CD4-positive, alpha-beta memory T cell (primary cell): ENCODE data around the gene SPOUT1. TPM values are rescaled to one million over a fixed set of nuclear protein-coding genes. Genes with fewer than 3 reads are reported as not detected.

Experiments
- CTCF ChIA-PET: fragments of 350-600 bp; sonication (Branson Sonifier 250); formaldehyde crosslinking; loops from one replicate; lab custom pipeline; 2021; ENCODE audit warnings: inconsistent platforms; ENCODE audit not compliant: partially characterized antibody; lab: Charles Lee
- POLR2A ChIA-PET: fragments of 350-600 bp; sonication (Branson Sonifier 250); formaldehyde crosslinking; loops from one replicate; lab custom pipeline; 2021; ENCODE audit not compliant: partially characterized antibody; lab: Charles Lee
- DNase-seq, 5 donors: peaks; one replicate each; pipeline versions ENCODE4 v3.0.0 to v3.0.0-alpha.2; 2020 to 2022; ENCODE audit warnings: mixed read lengths in 1 of 5
- H3K27ac ChIP-seq: one replicate; pipeline ENCODE4 v1.7.0; 2013; ENCODE audit warnings: low read depth, low read length
- H3K27me3 ChIP-seq: 2 replicates; pipeline ENCODE4 v1.7.0; 2013; ENCODE audit warnings: mild to moderate bottlenecking, low read length, moderate library complexity; ENCODE audit not compliant: insufficient read depth
- H3K36me3 ChIP-seq: 2 replicates; pipeline ENCODE4 v1.7.0; 2013; ENCODE audit warnings: mild to moderate bottlenecking, low read length, moderate library complexity; ENCODE audit not compliant: insufficient read depth
- H3K4me1 ChIP-seq: 2 replicates; pipeline ENCODE4 v1.7.0; 2013; ENCODE audit warnings: mild to moderate bottlenecking, low read length, moderate library complexity; ENCODE audit not compliant: insufficient read depth
- H3K4me3 ChIP-seq, 2 donors: one replicate each; pipeline ENCODE4 v1.7.0; 2013; ENCODE audit warnings: low read length in 2 of 2, mild to moderate bottlenecking in 1 of 2
- H3K9me3 ChIP-seq, 2 donors: one replicate each; pipeline ENCODE4 v1.7.0; 2013; ENCODE audit warnings: low read length in 2 of 2, control low read depth in 1 of 2; ENCODE audit not compliant: control insufficient read depth in 1 of 2
- H3K27ac Mint-ChIP-seq, 7 donors: one replicate each; pipeline ENCODE4 v1.8.0; 2020 to 2021; ENCODE audit warnings: mixed read lengths in 7 of 7, mild to moderate bottlenecking in 6 of 7, inconsistent platforms in 3 of 7, moderate library complexity in 3 of 7
- H3K27me3 Mint-ChIP-seq, 2 donors: one replicate each; pipeline ENCODE4 v1.8.0; 2020 to 2021; ENCODE audit warnings: mixed read lengths in 2 of 2
- H3K36me3 Mint-ChIP-seq, 2 donors: one replicate each; pipeline ENCODE4 v1.8.0; 2020 to 2021; ENCODE audit warnings: mixed read lengths in 2 of 2, inconsistent platforms in 1 of 2, mild to moderate bottlenecking in 1 of 2
- H3K4me1 Mint-ChIP-seq, 4 donors: one replicate each; pipeline ENCODE4 v1.8.0; 2020 to 2021; ENCODE audit warnings: mixed read lengths in 4 of 4, mild to moderate bottlenecking in 1 of 4
- H3K4me3 Mint-ChIP-seq, 8 donors: one replicate each; pipeline ENCODE4 v1.8.0; 2020 to 2021; ENCODE audit warnings: mixed read lengths in 8 of 8, mild to moderate bottlenecking in 7 of 8, moderate library complexity in 6 of 8, inconsistent platforms in 3 of 8
- H3K9me3 Mint-ChIP-seq, 8 donors: one replicate each; pipeline ENCODE4 v1.8.0; 2020 to 2021; ENCODE audit warnings: mixed read lengths in 8 of 8, mild to moderate bottlenecking in 5 of 8, inconsistent platforms in 3 of 8, moderate library complexity in 1 of 8
- intact Hi-C: fragments of 100-400 bp; cut with micrococcal nuclease; formaldehyde crosslinking; loops from one replicate; pipeline ENCODE4 v1.15.1; 2023
- polyA plus RNA-seq, 2 donors: library from polyadenylated mRNA; unstranded; fragments of 300-500 nt; fragmentation: Illumina TruSeq; gene quantifications; one replicate each; pipeline ENCODE4 v1.2.3, GENCODE V29; 2021
- total RNA-seq, 2 experiments: library from RNA; stranded (reverse); gene quantifications; one replicate each; pipeline ENCODE4 v1.2.3, GENCODE V29; 2021

SPOUT1 gene
- total and polyA plus RNA-seq, 4 experiments from 2014 or later: 74.4 to 91.1 (median 82.6) TPM

DNA sequence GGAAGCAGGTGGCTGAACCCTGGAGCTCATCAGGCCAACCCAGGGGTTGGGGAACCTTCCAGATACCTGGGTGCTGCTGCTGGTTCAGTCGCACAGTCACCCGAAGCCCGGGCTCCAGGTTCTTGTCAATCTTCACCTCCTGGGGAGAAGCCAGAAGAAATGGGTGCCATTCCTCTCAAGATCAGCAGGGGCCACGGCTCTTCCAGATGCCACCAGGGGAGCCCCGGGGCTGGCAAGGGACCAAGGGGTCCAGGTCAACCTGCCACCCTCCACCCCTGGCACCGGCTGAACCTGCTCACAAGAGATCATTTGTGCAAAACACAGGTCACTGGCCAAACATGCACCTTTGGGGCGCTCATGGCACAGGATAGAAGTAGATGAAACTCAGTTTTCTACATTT, 4.7 kb downstream of the SPOUT1 start:
- Histone ChIP-seq H3K9me3 (no peaks in the 10 kb centered on the region), H3K36me3 (peaks cover 39% of the 10 kb centered on the region), H3K4me3 (no peak overlapping the region), H3K27me3 (no peaks in the 10 kb centered on the region), H3K4me1 (peaks cover 23% of the 10 kb centered on the region), H3K27ac (no peak overlapping the region)
- H3K4me3 Mint-ChIP-seq: no peak overlapping the region
- intact Hi-C loops: loop anchor here (5.0 kb wide), 1 partner anchor 38 kb away; the partner anchor contains the start of gene TBC1D13
- H3K27me3 Mint-ChIP-seq: no peaks in the 10 kb centered on the region
- peak overlapping the region in 1 of 7 donors; percentile 24 for H3K27ac Mint-ChIP-seq
- H3K36me3 Mint-ChIP-seq: peaks cover 11 to 47% of the 10 kb centered on the region in 2 donors
- no peaks in the 10 kb centered on the region for H3K9me3 Mint-ChIP-seq
- no peak for DNase-seq
- ChIA-PET POLR2A (no interaction called here), CTCF (no interaction called here)
- H3K4me1 Mint-ChIP-seq: peaks cover 7 to 48% (median 14%) of the 10 kb centered on the region in 4 donors

GRCh38 chr9:128823903-128824406, 5.6 kb downstream of the SPOUT1 start:
- Histone ChIP-seq H3K27ac (no peak overlapping the region), H3K36me3 (peaks cover 39% of the 10 kb centered on the region), H3K4me1 (peaks cover 28% of the 10 kb centered on the region), H3K4me3 (no peak overlapping the region), H3K9me3 (no peaks in the 10 kb centered on the region), H3K27me3 (no peaks in the 10 kb centered on the region)
- Mint-ChIP-seq H3K9me3 (no peaks in the 10 kb centered on the region), H3K36me3 (peaks cover 8 to 45% of the 10 kb centered on the region in 2 donors), H3K27ac (peak overlapping the region in 2 of 7 donors; percentile 24 to 47), H3K4me3 (no peak overlapping the region), H3K27me3 (no peaks in the 10 kb centered on the region), H3K4me1 (peaks cover 10 to 49% (median 14%) of the 10 kb centered on the region in 4 donors)
- intact Hi-C loops: no loop called here
- no peak for DNase-seq
- POLR2A ChIA-PET: interaction anchor here (1.4 kb wide), 1 partner anchor 11 kb away, joined by 5 read pairs; no protein-coding TSS in a partner anchor
- CTCF ChIA-PET: no interaction called here

DNA sequence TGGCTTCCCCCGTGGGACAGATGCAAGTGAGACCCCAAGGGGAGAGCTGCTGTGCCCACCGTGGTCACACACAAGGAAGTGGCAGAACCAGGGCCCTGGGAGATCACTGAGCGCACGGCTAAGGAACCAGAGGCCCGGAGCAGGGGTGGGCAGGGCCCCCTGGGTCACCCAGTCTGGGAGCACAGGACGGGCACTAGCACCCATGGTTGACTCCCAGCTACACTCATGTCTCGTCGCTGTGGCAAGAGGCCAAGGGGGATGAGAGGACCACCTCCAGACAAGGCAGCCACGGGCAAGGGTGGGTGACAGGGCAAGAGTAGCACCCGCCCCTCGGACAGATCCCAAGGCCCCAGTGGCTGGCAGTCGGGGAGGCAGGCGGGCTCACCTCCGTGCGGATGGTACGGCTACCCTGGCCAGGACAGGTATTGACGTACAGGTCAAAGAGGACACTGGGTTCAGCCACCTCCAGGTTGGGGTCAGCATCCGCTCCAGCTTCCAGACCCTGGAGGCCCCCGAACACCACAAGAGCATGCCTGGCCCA, 6.2 kb downstream of the SPOUT1 start:
- intact Hi-C loops: no loop called here
- H3K4me3 ChIP-seq: no peak overlapping the region
- no peak overlapping the region for H3K27ac ChIP-seq
- H3K4me3 Mint-ChIP-seq: no peak overlapping the region
- peaks cover 8 to 43% of the 10 kb centered on the region in 2 donors for H3K36me3 Mint-ChIP-seq
- no peaks in the 10 kb centered on the region for H3K27me3 ChIP-seq
- no peak overlapping the region for H3K27ac Mint-ChIP-seq
- no peak for DNase-seq
- no peaks in the 10 kb centered on the region for H3K27me3 Mint-ChIP-seq
- ChIA-PET CTCF (no interaction called here), POLR2A (interaction anchor here (1.4 kb wide), 1 partner anchor 11 kb away, joined by 5 read pairs; no protein-coding TSS in a partner anchor)
- peaks cover 23% of the 10 kb centered on the region for H3K4me1 ChIP-seq
- H3K9me3 Mint-ChIP-seq: no peaks in the 10 kb centered on the region
- H3K9me3 ChIP-seq: no peaks in the 10 kb centered on the region
- peaks cover 39% of the 10 kb centered on the region for H3K36me3 ChIP-seq
- peaks cover 7 to 44% (median 10%) of the 10 kb centered on the region in 4 donors for H3K4me1 Mint-ChIP-seq

DNA sequence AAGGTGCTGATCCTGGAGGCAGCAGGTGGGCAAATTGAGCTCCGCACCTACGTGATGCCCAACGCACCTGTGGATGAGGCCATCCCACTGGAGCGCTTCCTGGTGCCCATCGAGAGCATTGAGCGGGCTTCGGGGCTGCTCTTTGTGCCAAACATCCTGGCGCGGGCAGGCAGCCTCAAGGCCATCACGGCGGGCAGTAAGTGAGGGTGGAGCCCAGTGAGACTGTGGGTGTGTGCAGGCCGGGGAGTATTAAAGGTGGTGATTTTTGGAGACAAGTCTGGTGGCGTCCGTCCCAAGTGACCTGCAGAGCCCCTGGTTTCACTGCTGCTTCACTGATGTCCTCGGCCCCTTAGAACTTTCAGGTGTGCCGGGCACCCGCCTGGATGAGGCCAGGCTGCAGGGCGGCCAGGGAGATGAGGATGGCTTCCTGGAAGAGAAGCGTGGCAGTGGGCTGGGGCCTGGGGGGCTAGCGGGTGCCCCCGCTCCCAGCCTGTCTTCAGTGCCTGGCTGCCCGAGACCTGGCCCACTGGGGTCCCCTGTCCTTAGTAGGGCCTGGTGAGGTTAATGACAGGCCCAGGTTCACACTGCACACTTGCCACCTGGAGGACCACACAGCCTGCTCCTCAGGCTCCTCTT, 7.1 kb downstream of the SPOUT1 start:
- Mint-ChIP-seq H3K27ac (no peak overlapping the region), H3K36me3 (peaks cover 8 to 47% of the 10 kb centered on the region in 2 donors)
- intact Hi-C loops: no loop called here

DNA sequence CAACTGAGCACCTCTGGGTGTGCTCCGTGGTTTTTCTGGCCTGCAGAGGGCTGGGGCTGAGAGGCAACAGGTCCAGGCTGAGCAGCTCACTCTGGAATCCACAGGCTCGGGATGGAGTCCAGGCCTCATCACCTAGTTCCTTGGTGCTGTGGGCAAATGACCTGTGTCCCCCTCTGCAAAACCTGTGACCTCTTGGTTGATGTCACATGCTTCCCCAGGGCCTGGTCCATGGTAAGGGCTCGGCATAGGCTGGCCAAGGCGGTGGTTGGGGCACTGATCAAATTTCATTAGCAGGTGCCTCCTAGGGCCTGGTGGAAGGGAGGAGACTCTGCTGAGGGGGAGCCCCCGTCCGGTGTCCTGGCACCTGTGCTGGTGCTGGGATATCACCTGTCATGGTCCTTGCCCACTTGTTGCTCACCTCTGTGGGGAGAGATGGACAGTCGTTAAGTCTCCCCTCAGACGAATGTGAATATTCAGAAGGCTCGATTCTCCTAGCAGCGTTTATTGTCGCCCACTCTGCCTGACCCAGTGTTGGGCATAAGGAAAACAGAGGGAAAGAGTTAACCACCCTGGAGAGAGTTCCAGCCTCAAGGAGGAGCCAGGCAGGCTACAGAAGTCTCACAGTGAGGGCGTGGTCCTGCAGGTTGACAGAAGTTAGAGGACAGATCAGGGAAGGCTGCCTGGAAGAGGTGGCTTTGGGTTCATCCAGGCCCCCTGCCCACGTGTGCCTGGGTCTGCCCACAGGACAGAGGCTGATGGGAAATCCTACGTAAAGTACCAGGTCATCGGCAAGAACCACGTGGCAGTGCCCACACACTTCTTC, 7.8 kb downstream of the SPOUT1 start:
- Mint-ChIP-seq H3K9me3 (peaks cover 0 to 2% (median 0%) of the 10 kb centered on the region in 8 donors), H3K27me3 (no peaks in the 10 kb centered on the region), H3K4me1 (peaks cover 6 to 37% (median 10%) of the 10 kb centered on the region in 4 donors), H3K36me3 (peaks cover 8 to 41% of the 10 kb centered on the region in 2 donors), H3K4me3 (peak overlapping the region in 1 of 8 donors; percentile 46), H3K27ac (no peak overlapping the region)
- no peak for DNase-seq
- intact Hi-C loops: no loop called here
- H3K9me3 ChIP-seq: no peaks in the 10 kb centered on the region
- no peaks in the 10 kb centered on the region for H3K27me3 ChIP-seq
- ChIA-PET POLR2A (no interaction called here), CTCF (no interaction called here)
- peaks cover 19% of the 10 kb centered on the region for H3K4me1 ChIP-seq
- H3K36me3 ChIP-seq: peaks cover 31% of the 10 kb centered on the region
- no peak overlapping the region for H3K4me3 ChIP-seq
- H3K27ac ChIP-seq: no peak overlapping the region

More for the DNA sequence above, 7.1 kb downstream of the SPOUT1 start:
- H3K27me3 ChIP-seq: no peaks in the 10 kb centered on the region
- no peak overlapping the region for H3K27ac ChIP-seq
- Mint-ChIP-seq H3K4me3 (no peak overlapping the region), H3K9me3 (no peaks in the 10 kb centered on the region), H3K4me1 (peaks cover 6 to 43% (median 10%) of the 10 kb centered on the region in 4 donors), H3K27me3 (no peaks in the 10 kb centered on the region)
- H3K4me3 ChIP-seq: no peak overlapping the region
- ChIA-PET POLR2A (no interaction called here), CTCF (no interaction called here)
- peaks cover 38% of the 10 kb centered on the region for H3K36me3 ChIP-seq
- peaks cover 18% of the 10 kb centered on the region for H3K4me1 ChIP-seq
- DNase-seq: no peak
- H3K9me3 ChIP-seq: no peaks in the 10 kb centered on the region

DNA sequence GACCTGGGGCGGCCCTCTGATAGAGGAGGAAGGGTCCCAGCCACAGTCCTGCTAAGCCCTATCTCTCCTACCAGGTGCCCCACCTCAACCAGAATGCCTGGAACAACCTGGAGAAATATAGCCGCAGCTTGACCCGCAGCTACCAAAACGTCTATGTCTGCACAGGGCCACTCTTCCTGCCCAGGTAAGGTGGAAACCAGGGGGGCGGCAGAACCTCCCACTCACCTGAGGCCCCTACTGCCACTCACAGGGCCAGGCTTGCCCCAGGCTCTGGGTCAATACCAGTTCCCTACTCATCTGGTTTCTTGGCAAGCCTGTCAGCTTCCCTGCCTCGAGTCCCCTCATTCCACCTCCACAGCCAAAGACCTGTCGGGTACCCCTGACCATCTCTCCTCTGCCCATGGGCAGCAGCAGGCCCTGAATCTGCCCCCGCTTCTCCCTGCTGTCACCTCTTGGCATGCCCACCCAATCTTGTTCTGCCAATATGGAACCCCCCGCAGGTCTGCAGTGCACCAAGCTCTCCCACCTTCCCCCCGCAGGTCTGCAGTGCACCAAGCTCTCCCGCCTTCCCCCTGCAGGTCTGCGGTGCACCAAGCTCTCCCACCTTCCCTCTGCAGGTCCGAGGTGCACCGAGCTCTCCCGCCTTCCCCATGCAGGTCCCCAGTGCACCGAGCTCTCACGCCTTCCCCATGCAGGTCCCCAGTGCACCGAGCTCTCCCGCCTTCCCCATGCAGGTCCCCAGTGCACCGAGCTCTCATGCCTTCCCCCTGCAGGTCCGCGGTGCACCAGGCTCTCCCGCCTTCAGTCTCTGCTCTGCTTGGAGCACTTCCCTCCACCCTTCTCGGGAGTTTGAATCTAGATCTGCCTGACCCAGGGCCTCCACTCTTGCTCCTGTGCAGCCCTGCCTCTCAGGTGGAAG, 8.7 kb downstream of the SPOUT1 start:
- Mint-ChIP-seq H3K9me3 (peaks cover 0 to 2% (median 0%) of the 10 kb centered on the region in 8 donors), H3K27ac (peak overlapping the region in 2 of 7 donors; percentile 80 to 84), H3K36me3 (peaks cover 8 to 36% of the 10 kb centered on the region in 2 donors), H3K4me3 (peak overlapping the region in 6 of 8 donors; percentile 6 to 88 (median 44)), H3K4me1 (peaks cover 6 to 37% (median 10%) of the 10 kb centered on the region in 4 donors), H3K27me3 (no peaks in the 10 kb centered on the region)
- ChIA-PET CTCF (interaction anchor here (1.5 kb wide), 1 partner anchor 9 kb away, joined by 4 read pairs; the partner anchor contains the start of gene SPOUT1), POLR2A (interaction anchor here (0.9 to 4.0 kb wide), 5 partner anchors 8 to 270 kb away, joined by 3 to 77 read pairs (median 21); partner anchors contain the start of genes SET, SPOUT1 and ZDHHC12)
- Histone ChIP-seq H3K27ac (no peak overlapping the region), H3K9me3 (no peaks in the 10 kb centered on the region), H3K4me3 (no peak overlapping the region), H3K36me3 (peaks cover 22% of the 10 kb centered on the region), H3K4me1 (peaks cover 19% of the 10 kb centered on the region), H3K27me3 (no peaks in the 10 kb centered on the region)
- DNase-seq: no peak
- intact Hi-C loops: no loop called here
